Measurements from ENCODE around the gene SMARCA4.
"Not testable (repeated sequence)": the region's sequence is repeated elsewhere in the genome, so short reads cannot be mapped to it uniquely, and the experiment has no call there.

SMARCA4 gene

GRCh38 chr19:11041194-11041593 lies 80.4 kb downstream of the SMARCA4 start:
- DNase-seq, result no peak

GRCh38 chr19:11041966-11042627 lies 81.3 kb downstream of the SMARCA4 start:
- no peak for DNase-seq

GRCh38 chr19:11044431-11044830 lies 83.6 kb downstream of the SMARCA4 start:
- no peak for DNase-seq

GRCh38 chr19:11045536-11045935 lies 84.7 kb downstream of the SMARCA4 start:
- DNase-seq, result no peak

GRCh38 chr19:11046605-11047354 lies 86.0 kb downstream of the SMARCA4 start:
- no peak for DNase-seq

- no peak for DNase-seq
Observed at GRCh38 chr19:11047866-11048265, 87.0 kb downstream of the SMARCA4 start.

GRCh38 chr19:11050323-11051114 lies 89.7 kb downstream of the SMARCA4 start:
- no peak for DNase-seq

- no peak for DNase-seq
Observed at GRCh38 chr19:11053817-11054195, 93.0 kb downstream of the SMARCA4 start.

- DNase-seq, result no peak
Observed at GRCh38 chr19:11054200-11054599, 93.4 kb downstream of the SMARCA4 start.

- no peak for DNase-seq
Observed at GRCh38 chr19:11054628-11055027, 93.8 kb downstream of the SMARCA4 start.

GRCh38 chr19:11058246-11059030 lies 97.6 kb downstream of the SMARCA4 start:
- no peak for DNase-seq

- DNase-seq, result no peak
Observed at GRCh38 chr19:11059511-11060358, 98.9 kb downstream of the SMARCA4 start.

- DNase-seq, result no peak
Observed at GRCh38 chr19:11061952-11062351, 101.1 kb downstream of the SMARCA4 start.

- no peak for DNase-seq
Observed at GRCh38 chr19:11063434-11063833, 102.6 kb downstream of the SMARCA4 start.

- DNase-seq, result no peak
Observed at GRCh38 chr19:11064831-11065303, 104.0 kb downstream of the SMARCA4 start.

GRCh38 chr19:11066326-11066725 lies 105.5 kb downstream of the SMARCA4 start:
- DNase-seq, result no peak

GRCh38 chr19:11067356-11068113 lies 106.7 kb downstream of the SMARCA4 start:
- no peak for DNase-seq

- no peak for DNase-seq
Observed at GRCh38 chr19:11069561-11069960, 108.7 kb downstream of the SMARCA4 start.

GRCh38 chr19:11070123-11070522 lies 109.3 kb downstream of the SMARCA4 start:
- no peak for DNase-seq

- no peak for DNase-seq
Observed at GRCh38 chr19:11073568-11073967, 112.7 kb downstream of the SMARCA4 start.

GRCh38 chr19:11076792-11077191 lies 116.0 kb downstream of the SMARCA4 start:
- DNase-seq, result not testable (repeated sequence)

All from DMS79 treated with DMSO at 0.1 percent for 48 hours (cell line).